RWPE1 (cell line): ENCODE results near the gene CTDSP1.

ENCODE experiments used
- CTCF ChIA-PET: fragments of 350-600 bp; sonication (Branson Sonifier 250); formaldehyde crosslinking; extraction: SDS; loops from one replicate; lab custom pipeline; 2021; lab: Yijun Ruan, JAX
- POLR2A ChIA-PET: fragments of 400-600 bp; formaldehyde crosslinking; extraction: SDS; loops from one replicate; lab custom pipeline; 2020; ENCODE audit warnings: antibody characterized with exemption; ENCODE audit not compliant: low non-redundant PET; lab: Yijun Ruan, JAX
- DNase-seq: peaks from one replicate; pipeline ENCODE4 v3.0.0; 2012; ENCODE audit warnings: low spot score
- H3K27ac ChIP-seq: fragments of 450-650 bp; 2 replicates; pipeline ENCODE4 v1.5.1; 2017
- CTCF ChIP-seq: fragments of 450-650 bp; conservative IDR thresholded peaks from 2 replicates; pipeline ENCODE4 v1.5.1; 2017; ENCODE audit warnings: low read depth, mild to moderate bottlenecking

CTDSP1 gene

DNA sequence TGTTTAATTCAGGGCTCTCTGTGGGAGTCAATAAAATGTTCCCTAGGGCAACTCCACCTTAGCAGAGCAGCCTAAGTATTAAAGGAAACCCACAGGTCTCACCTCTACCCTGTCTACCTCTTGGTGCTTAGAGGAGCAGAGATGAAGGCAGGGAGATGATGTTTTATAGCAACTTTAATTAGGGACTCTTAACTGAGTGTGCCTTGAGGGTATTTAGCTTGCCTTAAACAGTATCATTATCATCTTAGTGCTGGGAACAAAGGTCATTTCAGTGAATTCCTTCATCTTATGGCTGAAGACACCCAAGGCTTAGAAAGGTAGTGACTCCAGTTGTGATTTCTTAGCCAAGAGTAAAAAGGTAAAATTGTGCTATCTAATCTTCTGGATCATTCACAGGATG lies 45.9 kb downstream of the CTDSP1 start:
- CTCF ChIA-PET, result no interaction called here
- DNase-seq, result no peak
- TF ChIP-seq CTCF, result no peak
- H3K27ac ChIP-seq, result no peak overlapping the region
- POLR2A ChIA-PET, result no interaction called here

DNA sequence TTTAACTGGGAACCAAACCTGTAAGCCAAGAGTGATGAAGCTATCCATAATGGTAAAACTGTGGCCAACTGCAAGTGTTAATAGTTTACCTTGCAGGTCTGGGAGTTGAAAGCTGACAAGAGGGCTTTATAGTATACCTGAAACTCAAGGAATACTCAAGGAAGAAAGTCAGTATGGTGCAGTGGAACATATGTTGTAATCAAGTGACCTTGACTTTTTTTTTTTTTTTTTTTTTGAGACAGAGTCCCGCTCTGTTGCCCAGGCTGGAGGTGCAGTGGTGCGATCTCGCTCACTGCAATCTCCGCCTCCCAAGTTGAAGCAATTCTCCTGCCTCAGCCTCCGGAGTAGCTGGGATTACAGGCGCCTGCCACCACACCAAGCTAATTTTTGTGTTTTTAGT lies 46.9 kb downstream of the CTDSP1 start:
- H3K27ac ChIP-seq, result no peak overlapping the region
- TF ChIP-seq CTCF, result no peak
- DNase-seq, result no peak
- ChIA-PET POLR2A (interaction anchor here (0.6 kb wide), 1 partner anchor 12 kb away, joined by 5 read pairs; no protein-coding TSS in a partner anchor), CTCF (interaction anchor here (0.6 kb wide), 1 partner anchor 635 kb away, joined by 3 read pairs; no protein-coding TSS in a partner anchor)

DNA sequence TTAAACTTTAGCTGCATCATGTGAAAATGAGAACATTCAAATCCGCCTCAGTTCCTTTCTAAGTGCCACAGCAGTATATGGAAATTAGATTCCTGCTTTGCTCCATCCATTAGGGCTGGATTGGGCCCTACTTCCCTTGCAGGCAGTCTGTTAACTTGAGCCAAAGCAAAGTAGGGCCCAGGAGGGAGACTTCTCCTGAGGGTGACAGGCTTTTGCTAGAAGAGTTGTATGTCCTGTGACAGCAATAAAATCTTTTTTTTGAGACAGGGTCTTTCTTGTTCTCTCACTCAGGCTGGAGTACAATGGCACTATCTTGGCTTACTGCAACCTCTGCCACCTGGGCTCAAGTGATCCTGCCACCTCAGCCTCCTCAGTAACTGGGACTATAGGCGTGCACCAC lies 47.4 kb downstream of the CTDSP1 start:
- CTCF ChIA-PET, result no interaction called here
- POLR2A ChIA-PET, result no interaction called here
- no peak overlapping the region for H3K27ac ChIP-seq
- DNase-seq, result no peak
- TF ChIP-seq CTCF, result no peak

DNA sequence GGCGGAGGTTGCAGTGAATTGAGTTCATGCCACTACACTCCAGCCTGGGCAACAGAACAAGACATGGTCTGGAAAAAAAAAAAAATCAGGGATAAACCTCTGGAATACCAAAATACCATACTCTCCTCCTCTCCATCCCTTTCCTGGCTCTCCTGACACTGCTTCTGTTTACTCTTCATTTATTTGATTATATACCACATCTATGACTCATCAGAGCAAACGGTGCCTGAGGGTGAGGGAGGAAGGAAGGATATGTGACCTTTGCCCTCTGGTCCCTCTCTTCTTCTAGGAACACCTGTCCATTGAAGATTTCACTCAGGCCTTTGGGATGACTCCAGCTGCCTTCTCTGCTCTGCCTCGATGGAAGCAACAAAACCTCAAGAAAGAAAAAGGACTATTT lies 49.3 kb downstream of the CTDSP1 start:
- ChIA-PET POLR2A (no interaction called here), CTCF (no interaction called here)
- no peak for TF ChIP-seq CTCF
- H3K27ac ChIP-seq, result no peak overlapping the region
- peak; percentile 70 for DNase-seq

GRCh38 chr2:218452079-218452478 lies 52.4 kb downstream of the CTDSP1 start:
- no peak overlapping the region for H3K27ac ChIP-seq
- no peak for TF ChIP-seq CTCF
- ChIA-PET CTCF (no interaction called here), POLR2A (no interaction called here)
- DNase-seq, result no peak
